HepG2 (cell line): ENCODE measurements around the gene ARFGAP3. TPM values are rescaled to one million over a fixed set of nuclear protein-coding genes. Genes with fewer than 3 reads are reported as not detected.

Experiments
- ATAC-seq: fragments of 200-7000 bp; cut with Tn5 transposase; 3 replicates; pipeline ENCODE4 v1.9.1; 2020; ENCODE audit warnings: mild to moderate bottlenecking, moderate library complexity
- BruUV-seq: library from RNA; stranded (reverse); fragments of 400-500 nt; replicated peaks from 2 replicates; lab custom pipeline; 2021; lab: Mats Ljungman, UMichigan
- CTCF ChIA-PET: fragments of 300-600 bp; formaldehyde crosslinking; extraction: SDS; loops from one replicate; lab custom pipeline; 2021; ENCODE audit warnings: low total read pairs, inconsistent platforms, low intra/inter-chr PET ratio; lab: Yijun Ruan, JAX
- POLR2A ChIA-PET: fragments of 350-600 bp; sonication (Branson Sonifier 250); formaldehyde crosslinking; loops from one replicate; lab custom pipeline; 2020; ENCODE audit warnings: antibody characterized with exemption, inconsistent platforms; lab: Yijun Ruan, JAX
- DNase-seq: peaks from one replicate; pipeline ENCODE4 v3.0.0-alpha.2; 2015; ENCODE audit warnings: low spot score
- FAIRE-seq: peaks from 3 replicates; lab custom pipeline; 2011; peaks lifted over from hg19 to GRCh38; lab: Jason Lieb, UNC
- H2AFZ ChIP-seq: one replicate; pipeline ENCODE4 v1.6.1; 2011; ENCODE audit warnings: low read length, inconsistent platforms
- H3K27ac ChIP-seq: fragments of 300-600 bp; 3 replicates; pipeline ENCODE4 v1.8.0; 2011; ENCODE audit warnings: mixed run types, mild to moderate bottlenecking, mixed read lengths, low read length, inconsistent platforms; ENCODE audit not compliant: insufficient read depth; ENCODE audit errors: extremely low read length
- H3K27me3 ChIP-seq, 2 experiments: fragments of 200-600 bp in 1 of 2; 2 replicates in 1 of 2; 3 replicates in 1 of 2; pipeline versions ENCODE4 v1.6.0 to v1.8.0; 2011; ENCODE audit warnings: low read length in 2 of 2, mild to moderate bottlenecking in 2 of 2, moderate library complexity in 2 of 2, inconsistent platforms in 1 of 2; ENCODE audit not compliant: insufficient read depth in 2 of 2, control insufficient read depth in 1 of 2
- H3K36me3 ChIP-seq, 2 experiments: fragments of 200-600 bp in 1 of 2; replicated peaks in 1 of 2; 2 replicates in 1 of 2; 3 replicates in 1 of 2; pipeline versions ENCODE4 v1.5.1 to v1.8.0; 2011; ENCODE audit warnings: low read length in 2 of 2, inconsistent platforms in 1 of 2; ENCODE audit not compliant: insufficient read depth in 2 of 2, control insufficient read depth in 1 of 2
- H3K4me1 ChIP-seq: 2 replicates; pipeline ENCODE4 v1.5.1; 2012; ENCODE audit warnings: low read length, inconsistent platforms; ENCODE audit not compliant: insufficient read depth
- H3K4me2 ChIP-seq: 2 replicates; pipeline ENCODE4 v1.6.0; 2011; ENCODE audit warnings: low read depth, low read length, inconsistent platforms
- H3K4me3 ChIP-seq, 3 experiments: fragments of 200-600 bp in 1 of 3; sonication (generic), shearing (Covaris generic) in 1 of 3; replicated peaks in 1 of 3; 2 replicates each; pipeline ENCODE4 v1.5.1; 2011 to 2016; ENCODE audit warnings: low read length in 3 of 3, inconsistent platforms in 2 of 3, low read depth in 2 of 3, mild to moderate bottlenecking in 2 of 3, control low read depth in 1 of 3, mixed read lengths in 1 of 3; ENCODE audit not compliant: insufficient read depth in 1 of 3
- H3K79me2 ChIP-seq: one replicate; pipeline ENCODE4 v1.6.1; 2011; ENCODE audit warnings: low read length, inconsistent platforms; ENCODE audit not compliant: insufficient read depth
- H3K9ac ChIP-seq: 2 replicates; pipeline ENCODE4 v1.6.0; 2011; ENCODE audit warnings: mild to moderate bottlenecking, low read depth, low read length, inconsistent platforms; ENCODE audit not compliant: insufficient read depth
- H3K9me3 ChIP-seq: 2 replicates; pipeline ENCODE4 v1.5.1; 2012; ENCODE audit warnings: mild to moderate bottlenecking, low read length
- H4K20me1 ChIP-seq: 2 replicates; pipeline ENCODE4 v1.6.0; 2011; ENCODE audit warnings: inconsistent platforms, mild to moderate bottlenecking, low read length, moderate library complexity; ENCODE audit not compliant: insufficient read depth
- AHR ChIP-seq: IDR thresholded peaks from 2 replicates; pipeline ENCODE4 v1.6.1; 2018; ENCODE audit warnings: missing genetic modification reagents, missing compliant biosample characterization
- DR1 ChIP-seq: sonication (generic); formaldehyde crosslinking; IDR thresholded peaks from 2 replicates; pipeline ENCODE4 v1.8.0; 2021; ENCODE audit warnings: mild to moderate bottlenecking, missing genetic modification reagents, inconsistent platforms
- FOXK1 ChIP-seq: sonication (generic); formaldehyde crosslinking; IDR thresholded peaks from 2 replicates; pipeline ENCODE4 v1.4.0; 2020; ENCODE audit warnings: low read depth, missing genetic modification reagents, borderline replicate concordance
- MATR3 ChIP-seq: sonication (generic); formaldehyde crosslinking; IDR thresholded peaks from 2 replicates; pipeline ENCODE4 v1.4.0; 2020; ENCODE audit warnings: missing genetic modification reagents
- SOX6 ChIP-seq, 2 experiments: fragments of 450-650 bp in 1 of 2; sonication (generic) in 1 of 2; formaldehyde crosslinking in 1 of 2; IDR thresholded peaks; 2 replicates each; pipeline versions ENCODE4 v1.4.0 to v1.6.1; 2017 to 2020; ENCODE audit warnings: antibody characterized with exemption in 1 of 2, mild to moderate bottlenecking in 1 of 2, missing genetic modification reagents in 1 of 2
- TBP ChIP-seq: sonication (generic); formaldehyde crosslinking; IDR thresholded peaks from 2 replicates; pipeline ENCODE4 v1.5.0; 2020; ENCODE audit warnings: missing genetic modification reagents
- ZFP90 ChIP-seq: sonication (generic); formaldehyde crosslinking; IDR thresholded peaks from 2 replicates; pipeline ENCODE4 v1.8.0; 2022; ENCODE audit warnings: missing genetic modification reagents, mild to moderate bottlenecking, inconsistent platforms, borderline replicate concordance
- ZNF556 ChIP-seq: sonication (generic); formaldehyde crosslinking; IDR thresholded peaks from 2 replicates; pipeline ENCODE4 v1.4.0; 2020; ENCODE audit warnings: mild to moderate bottlenecking, missing genetic modification reagents, borderline replicate concordance
- ZNF570 ChIP-seq: sonication (generic); formaldehyde crosslinking; IDR thresholded peaks from 2 replicates; pipeline ENCODE4 v1.4.0; 2020; ENCODE audit warnings: mild to moderate bottlenecking, missing genetic modification reagents, borderline replicate concordance
- ZNF674 ChIP-seq: sonication (generic); formaldehyde crosslinking; IDR thresholded peaks from 2 replicates; pipeline ENCODE4 v1.5.0; 2020; ENCODE audit warnings: low read depth, mild to moderate bottlenecking, missing genetic modification reagents
- ZSCAN12 ChIP-seq: sonication (generic); formaldehyde crosslinking; IDR thresholded peaks from 2 replicates; pipeline ENCODE4 v1.9.0; 2021; ENCODE audit warnings: mild to moderate bottlenecking, missing genetic modification reagents
- WGBS: methylation state at CpG from one replicate; pipeline ENCODE4 v1.1.6; 2017; ENCODE audit warnings: low lambda C conversion rate; 5-methylcytosine and 5-hydroxymethylcytosine counted together
- in situ Hi-C: cut with HindIII; loops from 2 replicates; pipeline ENCODE4 v1.10.0; 2017; ENCODE audit warnings: low pct_unique_long_range_greater_than_20kb; ENCODE audit not compliant: extremely low pct_ligation_motif_present
- intact Hi-C: fragments of 100-400 bp; cut with micrococcal nuclease; formaldehyde crosslinking; loops from one replicate; pipeline ENCODE4 v1.10.0; 2022; ENCODE audit not compliant: unreplicated experiment
- polyA plus RNA-seq, 8 experiments: library from polyadenylated mRNA; depleted of rRNA in 3 of 8; stranded (reverse) in 7 of 8; unstranded in 1 of 8; fragments of >200 nt; fragmentation: Illumina TruSeq in 4 of 8; extraction: Trizol in 4 of 8; gene quantifications; 2 replicates each; pipeline versions ENCODE4 v1.2.1 to v1.2.3, GENCODE V29; 2011 to 2016; ENCODE audit warnings: low read depth in 4 of 8, missing spikeins in 1 of 8, mixed read lengths in 1 of 8; ENCODE audit not compliant: insufficient read depth in 1 of 8
- total RNA-seq, 5 experiments: library from RNA; depleted of rRNA; stranded (reverse); fragments of >200 nt; fragmentation: Illumina TruSeq; extraction: Trizol; gene quantifications; 2 replicates each; pipeline ENCODE4 v1.2.3, GENCODE V29; 2016; ENCODE audit warnings: low read depth in 1 of 5
- TF ChIP-seq, protein P1 (sequence below), 2 experiments: sonication (generic) in 1 of 2; formaldehyde crosslinking in 1 of 2; IDR thresholded peaks; 2 replicates each; pipeline versions ENCODE4 v1.4.0 to v1.6.1; 2018 to 2020; ENCODE audit warnings: missing genetic modification reagents in 2 of 2, borderline replicate concordance in 1 of 2, low read depth in 1 of 2, mild to moderate bottlenecking in 1 of 2, missing biosample characterization in 1 of 2
- TF ChIP-seq, protein P2 (sequence below): IDR thresholded peaks from 2 replicates; pipeline ENCODE4 v1.6.1; 2016; ENCODE audit warnings: mild to moderate bottlenecking, missing biosample characterization, missing genetic modification reagents
- TF ChIP-seq, protein P3 (sequence below): sonication (generic); formaldehyde crosslinking; IDR thresholded peaks from 2 replicates; pipeline ENCODE4 v1.9.0; 2021; ENCODE audit warnings: mild to moderate bottlenecking, missing genetic modification reagents

Gene ARFGAP3
- total and polyA plus RNA-seq, 2 of the 13 experiments (the other 11 are each of a cell fraction or from before 2014, with no cell fraction given) = 41.7 to 61.6 TPM

DNA sequence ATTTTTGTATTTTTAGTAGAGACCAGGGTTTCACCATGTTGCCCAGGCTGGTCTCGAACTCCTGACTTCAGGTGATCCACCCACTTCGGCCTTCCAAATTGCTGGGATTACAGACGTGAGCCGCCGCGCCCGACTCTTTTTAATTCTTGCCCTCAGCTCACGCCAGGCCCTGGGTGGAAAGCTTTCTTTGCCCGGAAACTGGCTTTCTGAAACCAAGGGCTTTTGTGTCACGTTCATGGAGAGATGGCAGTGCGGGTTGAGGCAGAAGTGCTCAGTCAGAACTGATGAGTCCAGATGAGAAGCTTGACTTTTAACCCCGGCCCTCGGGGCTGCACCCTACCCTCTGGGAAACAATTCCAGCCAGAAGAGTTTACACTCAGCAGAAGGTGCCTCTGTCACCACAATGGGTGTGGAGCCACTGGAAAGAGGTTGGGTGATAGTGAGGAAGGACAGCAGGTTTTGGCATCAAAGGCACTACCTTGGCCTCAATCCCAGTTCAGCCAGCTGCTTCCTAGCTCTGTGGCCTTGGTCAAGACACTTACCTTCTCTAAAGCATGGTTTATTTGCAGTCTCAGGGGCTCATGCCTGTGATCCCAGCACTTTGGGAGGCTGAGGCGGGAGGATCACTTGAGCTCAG lies 890 bp upstream of the ARFGAP3 start:
- DNase-seq = peak; percentile 14
- TF ChIP-seq, protein P1, sequence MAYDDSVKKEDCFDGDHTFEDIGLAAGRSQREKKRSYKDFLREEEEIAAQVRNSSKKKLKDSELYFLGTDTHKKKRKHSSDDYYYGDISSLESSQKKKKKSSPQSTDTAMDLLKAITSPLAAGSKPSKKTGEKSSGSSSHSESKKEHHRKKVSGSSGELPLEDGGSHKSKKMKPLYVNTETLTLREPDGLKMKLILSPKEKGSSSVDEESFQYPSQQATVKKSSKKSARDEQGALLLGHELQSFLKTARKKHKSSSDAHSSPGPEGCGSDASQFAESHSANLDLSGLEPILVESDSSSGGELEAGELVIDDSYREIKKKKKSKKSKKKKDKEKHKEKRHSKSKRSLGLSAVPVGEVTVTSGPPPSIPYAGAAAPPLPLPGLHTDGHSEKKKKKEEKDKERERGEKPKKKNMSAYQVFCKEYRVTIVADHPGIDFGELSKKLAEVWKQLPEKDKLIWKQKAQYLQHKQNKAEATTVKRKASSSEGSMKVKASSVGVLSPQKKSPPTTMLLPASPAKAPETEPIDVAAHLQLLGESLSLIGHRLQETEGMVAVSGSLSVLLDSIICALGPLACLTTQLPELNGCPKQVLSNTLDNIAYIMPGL (CRISPR knock-in tag; IDR thresholded peaks at IDR 0.05; ENCODE audit: borderline replicate concordance in 1 of 2, low read depth in 1 of 2) = 0 out of 4 replicates have a peak, but pooled peaks of 1 of the 2 experiments have one; percentile 10
- TF ChIP-seq AHR (CRISPR knock-in tag) (no peak), ZNF674 (CRISPR knock-in tag) (0 out of 2 replicates have a peak, but pooled peaks have one; percentile 8), DR1 (CRISPR knock-in tag) (no peak), ZFP90 (CRISPR knock-in tag) (no peak), TBP (CRISPR knock-in tag) (no peak), SOX6 (IDR thresholded peaks at IDR 0.05) (no peak), SOX6 (CRISPR knock-in tag; IDR thresholded peaks at IDR 0.05) (no peak; the same call in 1 of the 2 replicates), ZSCAN12 (CRISPR knock-in tag) (no peak), FOXK1 (CRISPR knock-in tag) (no peak), MATR3 (no peak), ZNF570 (no peak), ZNF556 (CRISPR knock-in tag) (0 out of 2 replicates have a peak, but pooled peaks have one; percentile 1)
- TF ChIP-seq, protein P2, sequence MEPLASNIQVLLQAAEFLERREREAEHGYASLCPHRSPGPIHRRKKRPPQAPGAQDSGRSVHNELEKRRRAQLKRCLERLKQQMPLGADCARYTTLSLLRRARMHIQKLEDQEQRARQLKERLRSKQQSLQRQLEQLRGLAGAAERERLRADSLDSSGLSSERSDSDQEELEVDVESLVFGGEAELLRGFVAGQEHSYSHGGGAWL = no peak
- TF ChIP-seq, protein P3, sequence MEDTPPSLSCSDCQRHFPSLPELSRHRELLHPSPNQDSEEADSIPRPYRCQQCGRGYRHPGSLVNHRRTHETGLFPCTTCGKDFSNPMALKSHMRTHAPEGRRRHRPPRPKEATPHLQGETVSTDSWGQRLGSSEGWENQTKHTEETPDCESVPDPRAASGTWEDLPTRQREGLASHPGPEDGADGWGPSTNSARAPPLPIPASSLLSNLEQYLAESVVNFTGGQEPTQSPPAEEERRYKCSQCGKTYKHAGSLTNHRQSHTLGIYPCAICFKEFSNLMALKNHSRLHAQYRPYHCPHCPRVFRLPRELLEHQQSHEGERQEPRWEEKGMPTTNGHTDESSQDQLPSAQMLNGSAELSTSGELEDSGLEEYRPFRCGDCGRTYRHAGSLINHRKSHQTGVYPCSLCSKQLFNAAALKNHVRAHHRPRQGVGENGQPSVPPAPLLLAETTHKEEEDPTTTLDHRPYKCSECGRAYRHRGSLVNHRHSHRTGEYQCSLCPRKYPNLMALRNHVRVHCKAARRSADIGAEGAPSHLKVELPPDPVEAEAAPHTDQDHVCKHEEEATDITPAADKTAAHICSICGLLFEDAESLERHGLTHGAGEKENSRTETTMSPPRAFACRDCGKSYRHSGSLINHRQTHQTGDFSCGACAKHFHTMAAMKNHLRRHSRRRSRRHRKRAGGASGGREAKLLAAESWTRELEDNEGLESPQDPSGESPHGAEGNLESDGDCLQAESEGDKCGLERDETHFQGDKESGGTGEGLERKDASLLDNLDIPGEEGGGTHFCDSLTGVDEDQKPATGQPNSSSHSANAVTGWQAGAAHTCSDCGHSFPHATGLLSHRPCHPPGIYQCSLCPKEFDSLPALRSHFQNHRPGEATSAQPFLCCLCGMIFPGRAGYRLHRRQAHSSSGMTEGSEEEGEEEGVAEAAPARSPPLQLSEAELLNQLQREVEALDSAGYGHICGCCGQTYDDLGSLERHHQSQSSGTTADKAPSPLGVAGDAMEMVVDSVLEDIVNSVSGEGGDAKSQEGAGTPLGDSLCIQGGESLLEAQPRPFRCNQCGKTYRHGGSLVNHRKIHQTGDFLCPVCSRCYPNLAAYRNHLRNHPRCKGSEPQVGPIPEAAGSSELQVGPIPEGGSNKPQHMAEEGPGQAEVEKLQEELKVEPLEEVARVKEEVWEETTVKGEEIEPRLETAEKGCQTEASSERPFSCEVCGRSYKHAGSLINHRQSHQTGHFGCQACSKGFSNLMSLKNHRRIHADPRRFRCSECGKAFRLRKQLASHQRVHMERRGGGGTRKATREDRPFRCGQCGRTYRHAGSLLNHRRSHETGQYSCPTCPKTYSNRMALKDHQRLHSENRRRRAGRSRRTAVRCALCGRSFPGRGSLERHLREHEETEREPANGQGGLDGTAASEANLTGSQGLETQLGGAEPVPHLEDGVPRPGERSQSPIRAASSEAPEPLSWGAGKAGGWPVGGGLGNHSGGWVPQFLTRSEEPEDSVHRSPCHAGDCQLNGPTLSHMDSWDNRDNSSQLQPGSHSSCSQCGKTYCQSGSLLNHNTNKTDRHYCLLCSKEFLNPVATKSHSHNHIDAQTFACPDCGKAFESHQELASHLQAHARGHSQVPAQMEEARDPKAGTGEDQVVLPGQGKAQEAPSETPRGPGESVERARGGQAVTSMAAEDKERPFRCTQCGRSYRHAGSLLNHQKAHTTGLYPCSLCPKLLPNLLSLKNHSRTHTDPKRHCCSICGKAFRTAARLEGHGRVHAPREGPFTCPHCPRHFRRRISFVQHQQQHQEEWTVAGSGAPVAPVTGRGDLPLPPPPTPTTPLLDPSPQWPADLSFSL (CRISPR knock-in tag) = no peak

More for the DNA sequence above, 890 bp upstream of the ARFGAP3 start:
- Histone ChIP-seq H3K4me3 (no peak overlapping the region), H4K20me1 (peaks cover 12% of the 10 kb centered on the region; the same call in 1 of the 2 replicates), H3K27me3 (no peaks in the 10 kb centered on the region; a peak in 1 of 5 replicates), H3K27ac (no peak overlapping the region), H2AFZ (no peak overlapping the region), H3K4me1 (peaks cover 48% of the 10 kb centered on the region), H3K79me2 (peaks cover 36% of the 10 kb centered on the region), H3K9ac (no peak overlapping the region), H3K4me2 (no peak overlapping the region), H3K36me3 (peaks cover 0 to 8% of the 10 kb centered on the region in 2 experiments; a peak in 1 of 5 replicates), H3K9me3 (no peaks in the 10 kb centered on the region)
- 91% methylated on average over 14 of the region's 14 CpGs for WGBS
- FAIRE-seq (no peak), ATAC-seq (no peak)
- CTCF ChIA-PET = interaction anchor here (0.8 kb wide), 1 partner anchor 9 kb away, joined by 3 read pairs; no protein-coding TSS in a partner anchor
- in situ Hi-C loops (loop anchor here (5.0 kb wide), 1 partner anchor 51 kb away; no protein-coding TSS in a partner anchor), intact Hi-C loops (loop anchor here (10.0 kb wide), 2 partner anchors 53 to 213 kb away; partner anchors contain the start of genes ATP5MGL and CYB5R3)
- TSS peak; percentile 74 for BruUV-seq
- POLR2A ChIA-PET = interaction anchor here (1.2 to 3.7 kb wide), 3 partner anchors 10 to 243 kb away, joined by 3 to 11 read pairs (median 4); no protein-coding TSS in a partner anchor
